ENCODE measurements around the gene HS1BP3.
A peak's percentile ranks its signal among the peaks of the same experiment; 100 is the strongest.

HS1BP3 gene

DNA sequence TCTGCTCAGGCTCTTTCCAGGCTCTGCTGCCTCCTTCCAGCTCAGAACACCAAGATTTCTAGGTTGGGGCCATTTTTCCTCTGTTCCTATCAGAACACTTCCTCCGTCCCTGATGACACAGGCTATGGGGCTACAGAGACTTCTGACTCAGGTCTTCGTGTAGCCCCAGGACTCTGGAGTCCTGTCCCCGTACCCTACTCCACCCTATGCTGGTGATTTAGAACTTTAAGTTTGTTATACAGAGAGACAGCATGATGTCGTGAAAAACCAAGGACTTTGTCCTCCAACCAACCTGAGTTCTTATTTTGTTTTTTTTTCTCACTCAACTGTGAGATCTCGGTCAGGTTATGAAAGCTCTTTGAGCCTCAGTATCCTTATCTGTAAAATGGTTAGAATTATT is 78.7 kb downstream of the HS1BP3 start:
- no peak for DNase-seq (ENCODE audit: low read depth, low spot score)

DNA sequence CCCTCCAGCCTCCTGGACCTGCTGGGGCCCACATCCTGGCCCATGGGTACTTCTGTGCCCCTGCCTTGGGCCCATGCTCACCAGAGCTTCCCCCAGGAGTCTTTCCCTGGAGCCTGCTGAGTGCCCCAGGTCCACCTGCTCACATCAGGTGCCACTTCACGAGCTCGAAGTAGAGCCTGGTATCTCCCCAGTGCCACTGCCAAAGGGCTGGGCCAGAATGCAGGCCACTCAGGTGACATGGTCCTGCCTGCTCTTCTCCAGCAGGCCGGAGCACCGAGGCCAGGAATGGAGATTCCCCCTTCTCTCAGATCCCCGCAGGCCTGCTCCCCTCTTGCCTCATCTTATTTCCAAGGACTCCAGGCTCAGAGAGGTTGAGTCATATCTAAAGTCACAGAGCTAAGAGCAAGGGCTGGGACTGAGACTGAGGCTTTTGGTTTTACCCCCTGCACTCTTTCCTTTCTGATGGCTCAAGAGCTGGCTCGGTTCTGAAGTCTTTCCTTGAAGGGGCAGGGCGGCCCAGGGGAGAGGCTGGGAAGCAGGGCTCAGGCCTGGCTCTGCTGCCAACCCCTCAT is 79.2 kb downstream of the HS1BP3 start:
- DNase-seq (ENCODE audit: low read depth, low spot score) = no peak

DNA sequence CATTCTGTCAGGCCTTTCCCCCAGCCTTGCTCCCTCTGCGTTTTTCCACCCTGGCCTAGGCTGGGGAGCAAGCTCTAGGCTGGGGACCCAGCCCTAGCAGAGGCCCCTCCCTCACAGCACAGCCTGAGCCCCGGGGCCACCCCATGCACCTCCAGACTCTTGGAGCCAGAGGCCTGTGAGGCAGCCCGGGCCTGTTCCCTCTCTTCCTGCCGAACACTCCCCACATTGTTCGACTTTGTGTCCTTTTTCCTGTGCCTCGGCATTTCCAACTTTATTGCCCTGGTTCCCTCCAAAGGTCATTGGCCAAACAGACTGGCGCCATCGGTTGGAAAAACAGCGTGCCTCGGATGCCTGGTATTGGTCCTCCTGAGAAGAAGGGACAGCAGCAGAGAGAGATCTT is 79.7 kb downstream of the HS1BP3 start:
- DNase-seq (ENCODE audit: low read depth, low spot score) = no peak

DNA sequence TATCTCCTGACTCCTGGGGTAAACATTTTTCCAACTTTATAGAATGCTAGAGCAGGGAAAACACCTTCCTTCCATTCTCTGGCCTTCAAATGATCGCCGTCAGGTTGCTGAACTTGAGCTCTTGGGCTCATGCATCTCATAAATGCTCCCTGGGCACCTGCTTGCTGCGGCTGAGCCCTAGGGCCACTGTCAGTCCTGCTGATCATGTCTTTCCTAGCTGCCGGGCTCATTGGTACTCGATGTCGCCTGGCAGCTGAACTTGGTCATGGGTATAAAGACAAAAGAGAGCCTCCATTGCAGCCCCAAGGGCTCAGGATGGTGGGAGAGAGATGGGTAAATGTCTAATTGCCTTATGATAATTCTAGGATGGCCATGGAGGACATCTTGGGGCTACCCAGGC is 80.6 kb downstream of the HS1BP3 start:
- DNase-seq (ENCODE audit: low read depth, low spot score) = no peak

DNA sequence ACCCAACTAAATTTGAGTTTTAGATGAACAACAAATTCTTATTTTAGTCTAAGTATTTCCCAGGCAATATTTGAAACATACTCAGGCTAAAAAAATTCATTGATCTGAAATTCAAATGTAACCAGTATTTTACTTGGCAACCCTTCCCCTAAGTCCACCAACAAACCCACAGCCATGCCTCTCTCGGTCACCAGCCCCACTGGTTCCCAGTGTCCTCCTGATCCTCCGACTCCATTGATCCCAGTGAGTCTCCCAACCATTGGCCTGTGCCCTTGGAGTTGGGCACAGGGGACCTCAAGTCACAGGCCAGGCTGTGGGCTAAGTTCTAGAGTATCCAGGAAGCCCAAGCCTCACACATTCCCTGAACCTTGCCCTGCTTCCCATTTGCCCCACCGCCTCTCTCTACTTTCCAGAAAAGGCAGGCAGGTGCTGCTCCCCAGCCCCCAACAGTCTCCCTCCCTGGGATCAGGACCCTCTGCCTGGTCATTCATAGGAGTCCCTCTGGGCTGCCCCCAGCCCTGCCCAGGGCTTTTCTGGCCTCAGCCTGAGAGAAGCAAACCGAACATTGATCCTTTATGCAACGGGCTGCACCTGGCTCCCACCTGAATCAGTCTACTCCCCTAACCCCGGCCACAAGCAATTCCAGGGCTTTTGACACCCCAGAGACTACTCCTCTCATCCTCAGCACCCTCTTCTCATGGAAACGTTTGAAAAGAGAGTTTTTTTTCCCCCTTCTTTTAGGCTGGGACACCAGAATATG is 81.3 kb downstream of the HS1BP3 start:
- no peak for DNase-seq (ENCODE audit: low read depth, low spot score)

DNA sequence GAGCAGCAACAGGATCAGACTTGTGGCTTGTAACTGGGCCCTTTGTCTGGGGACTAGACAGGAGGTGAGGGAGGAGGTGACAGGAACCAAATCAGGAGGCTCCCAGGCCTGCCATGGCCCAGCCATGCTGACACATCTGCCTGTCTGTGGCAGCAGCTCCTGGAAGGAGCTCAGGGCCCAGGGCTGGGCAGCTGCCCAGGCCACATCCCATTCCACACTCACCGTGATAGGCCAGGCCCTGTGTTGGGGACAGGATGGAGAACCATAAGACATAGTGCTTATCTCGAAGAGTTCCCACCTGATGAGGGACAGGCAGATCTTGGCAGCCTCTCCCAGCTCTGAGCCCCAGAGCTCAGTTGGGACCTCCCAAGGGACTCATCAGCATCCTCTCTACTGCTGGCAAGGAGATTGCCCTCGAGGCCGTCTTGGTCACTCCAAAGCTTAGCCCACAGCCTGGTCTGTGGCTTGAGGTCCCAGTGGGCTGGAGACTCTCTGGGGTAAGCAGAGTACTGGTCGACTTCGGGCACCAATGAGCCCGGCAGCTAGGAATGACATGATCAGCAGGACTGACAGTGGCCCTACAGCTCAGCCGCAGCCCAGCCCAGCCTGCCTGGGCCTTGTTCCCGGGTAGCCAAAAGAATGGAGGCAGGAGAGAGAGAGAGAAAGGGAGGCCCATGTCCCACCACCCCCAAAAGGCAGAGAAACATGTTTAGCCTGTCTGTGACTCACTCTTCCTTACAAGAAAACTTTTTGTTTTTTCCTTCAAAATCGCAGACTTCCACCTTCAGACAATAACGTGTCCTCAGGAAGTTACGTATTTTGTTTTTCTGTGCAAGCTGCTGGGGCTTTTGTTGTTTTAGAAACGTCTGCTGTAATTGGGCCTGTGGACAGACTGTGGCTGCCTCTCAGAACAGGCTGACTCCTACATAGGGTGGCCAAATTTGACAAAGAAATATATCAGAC is 82.1 kb downstream of the HS1BP3 start:
- DNase-seq (ENCODE audit: low read depth, low spot score) = no peak

DNA sequence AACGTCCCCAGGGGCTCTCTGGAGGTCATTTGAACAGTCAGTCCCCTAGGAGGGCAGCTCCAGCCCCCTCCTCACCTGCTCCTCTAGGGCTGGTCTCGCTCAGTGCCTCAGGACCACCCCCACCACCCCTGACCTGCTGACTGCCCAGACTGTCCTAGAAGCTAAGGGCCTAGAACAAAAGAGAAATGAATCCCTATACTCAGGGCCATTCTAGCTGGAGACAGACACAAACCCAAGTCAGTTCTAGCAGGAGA is 83.0 kb downstream of the HS1BP3 start:
- peak; percentile 36 for DNase-seq (ENCODE audit: low read depth, low spot score)
